Neural progenitor cell (in vitro differentiated cells): Measurements from ENCODE around the gene SOX21. TPM values are rescaled to one million over a fixed set of nuclear protein-coding genes. Genes with fewer than 3 reads are reported as not detected.
A peak's percentile ranks its signal among the peaks of the same experiment; 100 is the strongest.

Source experiments
- DNase-seq: peaks from one replicate; pipeline ENCODE4 v3.0.0-alpha.2; 2016; ENCODE audit warnings: low spot score
- H2AFZ ChIP-seq: fragments of 200-600 bp; sonication (generic); replicated peaks from 2 replicates; pipeline ENCODE4 v1.6.1; 2016; ENCODE audit warnings: antibody characterized with exemption
- H3F3A ChIP-seq: fragments of 200-600 bp; sonication (generic); 2 replicates; pipeline ENCODE4 v1.6.1; 2016; ENCODE audit warnings: antibody characterized with exemption, low read depth
- H3K27ac ChIP-seq: fragments of 200-600 bp; sonication (generic); 2 replicates; pipeline ENCODE4 v1.5.1; 2016; ENCODE audit warnings: mild to moderate bottlenecking
- H3K27me3 ChIP-seq: fragments of 200-600 bp; sonication (generic); 2 replicates; pipeline ENCODE4 v1.6.1; 2016; ENCODE audit warnings: mild to moderate bottlenecking, moderate library complexity
- H3K36me3 ChIP-seq: fragments of 200-600 bp; sonication (generic); 2 replicates; pipeline ENCODE4 v1.5.1; 2016
- H3K4me1 ChIP-seq: fragments of 200-600 bp; sonication (generic); 2 replicates; pipeline ENCODE4 v1.6.1; 2016; ENCODE audit warnings: mixed run types
- H3K4me2 ChIP-seq: fragments of 200-600 bp; sonication (generic); 2 replicates; pipeline ENCODE4 v1.6.1; 2016
- H3K4me3 ChIP-seq: fragments of 200-600 bp; sonication (generic); 2 replicates; pipeline ENCODE4 v1.5.1; 2016
- H3K79me2 ChIP-seq: fragments of 200-600 bp; sonication (generic); 2 replicates; pipeline ENCODE4 v1.6.1; 2016; ENCODE audit warnings: low read depth
- H3K9ac ChIP-seq: fragments of 200-600 bp; sonication (generic); 2 replicates; pipeline ENCODE4 v1.6.1; 2016
- H3K9me3 ChIP-seq: fragments of 200-600 bp; sonication (generic); 2 replicates; pipeline ENCODE4 v1.5.1; 2016; ENCODE audit warnings: low read depth
- H4K20me1 ChIP-seq: fragments of 200-600 bp; sonication (generic); 2 replicates; pipeline ENCODE4 v1.6.1; 2016; ENCODE audit warnings: low read depth
- H3K27ac Mint-ChIP-seq: 3 replicates; pipeline ENCODE4 v1.8.0; 2021; ENCODE audit warnings: mixed read lengths
- H3K27me3 Mint-ChIP-seq: 2 replicates; pipeline ENCODE4 v1.8.0; 2022; ENCODE audit warnings: low read depth, mild to moderate bottlenecking, inconsistent platforms, moderate library complexity, mixed read lengths; ENCODE audit not compliant: insufficient read depth
- H3K36me3 Mint-ChIP-seq: 3 replicates; pipeline ENCODE4 v1.8.0; 2021; ENCODE audit warnings: mixed read lengths
- H3K4me1 Mint-ChIP-seq: 3 replicates; pipeline ENCODE4 v1.8.0; 2021; ENCODE audit warnings: mixed read lengths
- H3K4me3 Mint-ChIP-seq: 3 replicates; pipeline ENCODE4 v1.8.0; 2021; ENCODE audit warnings: mild to moderate bottlenecking, moderate library complexity, mixed read lengths
- H3K9me3 Mint-ChIP-seq: 3 replicates; pipeline ENCODE4 v1.8.0; 2020; ENCODE audit warnings: mixed read lengths
- CTCF ChIP-seq: fragments of 200-600 bp; sonication (generic); IDR thresholded peaks from 2 replicates; pipeline ENCODE4 v1.5.1; 2017; ENCODE audit warnings: antibody characterized with exemption, mild to moderate bottlenecking
- EZH2 ChIP-seq: fragments of 200-600 bp; sonication (generic); IDR thresholded peaks from 2 replicates; pipeline ENCODE4 v1.6.1; 2017; ENCODE audit warnings: antibody characterized with exemption, mild to moderate bottlenecking, moderate library complexity
- EZH2phosphoT487 ChIP-seq: fragments of 200-600 bp; sonication (generic); IDR thresholded peaks from 2 replicates; pipeline ENCODE4 v1.6.1; 2017; ENCODE audit warnings: antibody characterized with exemption
- total RNA-seq: library from RNA; depleted of rRNA; stranded (reverse); fragments of >200 nt; gene quantifications from 2 replicates; pipeline ENCODE4 v1.2.3, GENCODE V29; 2015; ENCODE audit warnings: low replicate concordance

SOX21 gene
- total RNA-seq, 1 donor from 2014 or later: 94.7 TPM

GRCh38 chr13:94703271-94703670 is 9.1 kb downstream of the SOX21 start:
- Histone ChIP-seq H3K27me3 (peaks cover 45% of the 10 kb centered on the region), H3F3A (peaks cover 59% of the 10 kb centered on the region), H2AFZ (no peak overlapping the region), H3K4me1 (peaks cover 25% of the 10 kb centered on the region), H3K4me3 (peak overlapping the region; percentile 40), H3K4me2 (peak overlapping the region; percentile 75), H3K27ac (no peak overlapping the region), H3K79me2 (peaks cover 24% of the 10 kb centered on the region), H3K9me3 (no peaks in the 10 kb centered on the region), H3K9ac (no peak overlapping the region), H4K20me1 (peaks cover 3% of the 10 kb centered on the region), H3K36me3 (no peaks in the 10 kb centered on the region)
- H3K36me3 Mint-ChIP-seq: peaks cover 7% of the 10 kb centered on the region
- H3K9me3 Mint-ChIP-seq: peaks cover 37% of the 10 kb centered on the region
- no peak for TF ChIP-seq EZH2
- TF ChIP-seq CTCF: no peak
- TF ChIP-seq EZH2phosphoT487: no peak
- DNase-seq: no peak
- H3K4me3 Mint-ChIP-seq: peak overlapping the region; percentile 76
- peaks cover 53% of the 10 kb centered on the region for H3K27me3 Mint-ChIP-seq
- no peak overlapping the region for H3K27ac Mint-ChIP-seq
- peaks cover 40% of the 10 kb centered on the region for H3K4me1 Mint-ChIP-seq

- H3K9me3 Mint-ChIP-seq: peaks cover 37% of the 10 kb centered on the region
- Histone ChIP-seq H3K4me1 (peaks cover 21% of the 10 kb centered on the region), H3K36me3 (no peaks in the 10 kb centered on the region), H3F3A (peaks cover 50% of the 10 kb centered on the region), H3K9ac (no peak overlapping the region), H4K20me1 (peaks cover 3% of the 10 kb centered on the region), H3K27me3 (peaks cover 45% of the 10 kb centered on the region), H3K4me2 (peak overlapping the region; percentile 75), H3K79me2 (peaks cover 15% of the 10 kb centered on the region), H3K9me3 (no peaks in the 10 kb centered on the region), H2AFZ (no peak overlapping the region), H3K27ac (no peak overlapping the region), H3K4me3 (peak overlapping the region; percentile 40)
- TF ChIP-seq CTCF (no peak), EZH2phosphoT487 (peak; percentile 49), EZH2 (peak; percentile 61)
- H3K4me1 Mint-ChIP-seq: peaks cover 32% of the 10 kb centered on the region
- H3K27ac Mint-ChIP-seq: no peak overlapping the region
- H3K36me3 Mint-ChIP-seq: peaks cover 7% of the 10 kb centered on the region
- H3K4me3 Mint-ChIP-seq: peak overlapping the region; percentile 76
- H3K27me3 Mint-ChIP-seq: peaks cover 49% of the 10 kb centered on the region
- DNase-seq: peak; percentile 51
These were observed 9.9 kb downstream of the SOX21 start for GRCh38 chr13:94702181-94703041.

GRCh38 chr13:94701313-94702180 is 10.8 kb downstream of the SOX21 start:
- Mint-ChIP-seq H3K36me3 (peaks cover 7% of the 10 kb centered on the region), H3K27ac (no peak overlapping the region), H3K4me1 (peaks cover 30% of the 10 kb centered on the region), H3K4me3 (peak overlapping the region; percentile 39), H3K9me3 (peaks cover 37% of the 10 kb centered on the region), H3K27me3 (peaks cover 46% of the 10 kb centered on the region)
- peak overlapping the region; percentile 75 for H3K4me2 ChIP-seq
- TF ChIP-seq EZH2phosphoT487 (no peak), EZH2 (no peak), CTCF (no peak)
- peaks cover 43% of the 10 kb centered on the region for H3F3A ChIP-seq
- no peaks in the 10 kb centered on the region for H3K9me3 ChIP-seq
- no peak overlapping the region for H3K9ac ChIP-seq
- H3K27ac ChIP-seq: no peak overlapping the region
- H3K4me1 ChIP-seq: peaks cover 20% of the 10 kb centered on the region
- peaks cover 45% of the 10 kb centered on the region for H3K27me3 ChIP-seq
- H4K20me1 ChIP-seq: peaks cover 3% of the 10 kb centered on the region
- peaks cover 15% of the 10 kb centered on the region for H3K79me2 ChIP-seq
- no peak overlapping the region for H3K4me3 ChIP-seq
- H2AFZ ChIP-seq: no peak overlapping the region
- DNase-seq: no peak
- H3K36me3 ChIP-seq: no peaks in the 10 kb centered on the region
